ENCODE measurements around the gene RFX4. TPM values are rescaled to one million over a fixed set of nuclear protein-coding genes. Genes with fewer than 3 reads are reported as not detected.

The RFX4 gene
- total RNA-seq, 6 donors from 2014 or later, result not detected

GRCh38 chr12:106645465-106646330 is 62.9 kb downstream of the RFX4 start:
- DNase-seq, result no peak
- Histone ChIP-seq H3K9me3 (no peaks in the 10 kb centered on the region), H3K4me1 (no peaks in the 10 kb centered on the region), H3K27me3 (no peaks in the 10 kb centered on the region), H3K36me3 (no peaks in the 10 kb centered on the region), H3K27ac (no peak overlapping the region), H3K4me3 (no peak overlapping the region)
- 86 to 89% methylated on average over 6 of the region's 6 CpGs for whole genome bisulfite sequencing, 2 donors
- ATAC-seq (ENCODE audit: low FRiP score in 2 of 2), result no peak
- TF ChIP-seq POLR2AphosphoS5 (IDR thresholded peaks at IDR 0.05), result no peak
- no peak for TF ChIP-seq POLR2A (IDR thresholded peaks at IDR 0.05)
- TF ChIP-seq EP300 (IDR thresholded peaks at IDR 0.05), result no peak
- TF ChIP-seq CTCF (IDR thresholded peaks at IDR 0.05), result no peak

- no peaks in the 10 kb centered on the region for H3K4me1 ChIP-seq
- TF ChIP-seq EP300 (IDR thresholded peaks at IDR 0.05), result no peak
- TF ChIP-seq POLR2AphosphoS5 (IDR thresholded peaks at IDR 0.05), result no peak
- no peak for TF ChIP-seq POLR2A (IDR thresholded peaks at IDR 0.05)
- TF ChIP-seq CTCF (IDR thresholded peaks at IDR 0.05), result no peak
- H3K36me3 ChIP-seq, result no peaks in the 10 kb centered on the region
- ATAC-seq (ENCODE audit: low FRiP score in 2 of 2) (no peak), DNase-seq (no peak)
- no peaks in the 10 kb centered on the region for H3K9me3 ChIP-seq
- H3K27ac ChIP-seq, result no peak overlapping the region
- no peaks in the 10 kb centered on the region for H3K27me3 ChIP-seq
- H3K4me3 ChIP-seq, result no peak overlapping the region
- 60 to 84% methylated on average over 2 of the region's 2 CpGs for WGBS, 2 donors
These were observed 63.7 kb downstream of the RFX4 start for GRCh38 chr12:106646472-106646871.

GRCh38 chr12:106647793-106648514 is 65.2 kb downstream of the RFX4 start:
- no peaks in the 10 kb centered on the region for H3K36me3 ChIP-seq
- no peaks in the 10 kb centered on the region for H3K4me1 ChIP-seq
- DNase-seq, result no peak
- WGBS, 2 donors, result 74 to 78% methylated on average over 12 of the region's 12 CpGs
- H3K27ac ChIP-seq, result no peak overlapping the region
- H3K27me3 ChIP-seq, result no peaks in the 10 kb centered on the region
- no peak overlapping the region for H3K4me3 ChIP-seq
- no peak for TF ChIP-seq CTCF (IDR thresholded peaks at IDR 0.05)
- no peak for TF ChIP-seq EP300 (IDR thresholded peaks at IDR 0.05)
- TF ChIP-seq POLR2A (IDR thresholded peaks at IDR 0.05), result no peak
- TF ChIP-seq POLR2AphosphoS5 (IDR thresholded peaks at IDR 0.05), result no peak
- no peak for ATAC-seq (ENCODE audit: low FRiP score in 2 of 2)
- no peaks in the 10 kb centered on the region for H3K9me3 ChIP-seq

GRCh38 chr12:106648736-106649135 is 65.9 kb downstream of the RFX4 start:
- Histone ChIP-seq H3K4me1 (no peaks in the 10 kb centered on the region), H3K36me3 (no peaks in the 10 kb centered on the region), H3K27me3 (no peaks in the 10 kb centered on the region), H3K4me3 (no peak overlapping the region), H3K27ac (no peak overlapping the region), H3K9me3 (no peaks in the 10 kb centered on the region)
- TF ChIP-seq POLR2A (IDR thresholded peaks at IDR 0.05) (no peak), EP300 (IDR thresholded peaks at IDR 0.05) (no peak), POLR2AphosphoS5 (IDR thresholded peaks at IDR 0.05) (no peak), CTCF (IDR thresholded peaks at IDR 0.05) (no peak)
- WGBS, 2 donors, result 83 to 94% methylated on average over 2 of the region's 2 CpGs
- ATAC-seq (ENCODE audit: low FRiP score in 2 of 2), result no peak
- no peak for DNase-seq

All from upper lobe of left lung (tissue), 6 donors.